GM10266 (cell line): Measurements from ENCODE around the gene KCTD3.

Experiments
- DNase-seq: peaks from one replicate; pipeline ENCODE4 v3.0.0; 2012; ENCODE audit errors: extremely low spot score
- CTCF ChIP-seq: IDR thresholded peaks from 2 replicates; pipeline ENCODE4 v1.5.1; 2012; ENCODE audit warnings: mild to moderate bottlenecking, low read depth; ENCODE audit not compliant: control insufficient read depth, insufficient read depth; ENCODE audit errors: missing control alignments

The KCTD3 gene

GRCh38 chr1:215566556-215567490 lies at the start of gene KCTD3:
TSS of gene KCTD3 (plus strand) at chr1:215567304. CDS start at chr1:215567686, 382 bp downstream.
- TF ChIP-seq CTCF = no peak
- peak; percentile 54 for DNase-seq

GRCh38 chr1:215517441-215517891 lies 49.6 kb upstream of the KCTD3 start:
- no peak for DNase-seq

GRCh38 chr1:215518594-215518993 lies 48.5 kb upstream of the KCTD3 start:
- no peak for TF ChIP-seq CTCF
- DNase-seq = no peak

More at GRCh38 chr1:215517441-215517891, 49.6 kb upstream of the KCTD3 start:
- TF ChIP-seq CTCF = no peak

- no peak for DNase-seq
- no peak for TF ChIP-seq CTCF
Measured at GRCh38 chr1:215521279-215521678, 45.8 kb upstream of the KCTD3 start.

GRCh38 chr1:215523128-215523861 lies 43.8 kb upstream of the KCTD3 start:
- no peak for TF ChIP-seq CTCF
- no peak for DNase-seq

GRCh38 chr1:215523906-215524305 lies 43.2 kb upstream of the KCTD3 start:
- no peak for TF ChIP-seq CTCF
- no peak for DNase-seq
